ENCODE results near the gene INPP5F. TPM values are rescaled to one million over a fixed set of nuclear protein-coding genes. Genes with fewer than 3 reads are reported as not detected.

The INPP5F gene
- total and polyA plus RNA-seq, 2 of the 13 experiments (the other 11 are each of a cell fraction or from before 2014, with no cell fraction given): 12.5 to 15.7 TPM

GRCh38 chr10:119852822-119853221 lies 127.0 kb downstream of the INPP5F start (continued):
- TF ChIP-seq ZNF280D (CRISPR knock-in tag; IDR thresholded peaks at IDR 0.05) (no peak), KLF15 (CRISPR knock-in tag; IDR thresholded peaks at IDR 0.05; ENCODE audit: borderline replicate concordance) (no peak)

- in situ Hi-C loops (cut with HindIII; ENCODE audit: extremely low pct_ligation_motif_present, low pct_unique_long_range_greater_than_20kb): no loop called here
- H3K27ac ChIP-seq (ENCODE audit: extremely low read length, insufficient read depth, low read length): no peak overlapping the region
- H4K20me1 ChIP-seq (ENCODE audit: insufficient read depth, low read length): no peaks in the 10 kb centered on the region
- peaks cover 9% of the 10 kb centered on the region for H3K79me2 ChIP-seq (ENCODE audit: insufficient read depth, low read length)
- no peaks in the 10 kb centered on the region for H3K9me3 ChIP-seq (ENCODE audit: low read length)
- H3K4me2 ChIP-seq (ENCODE audit: low read depth, low read length): no peak overlapping the region
- H3K4me1 ChIP-seq (ENCODE audit: insufficient read depth, low read length): peaks cover 10% of the 10 kb centered on the region
- no peak overlapping the region for H3K9ac ChIP-seq (ENCODE audit: insufficient read depth, low read depth, low read length)
- H3K27me3 ChIP-seq (ENCODE audit: control insufficient read depth in 1 of 2, insufficient read depth in 2 of 2, low read length in 2 of 2): no peaks in the 10 kb centered on the region; a peak in 1 of 5 replicates
- DNase-seq (ENCODE audit: low spot score): no peak
- H3K36me3 ChIP-seq (replicated peaks in 1 of 2; ENCODE audit: control insufficient read depth in 1 of 2, insufficient read depth in 2 of 2, low read length in 2 of 2): peaks cover 16 to 72% of the 10 kb centered on the region in 2 experiments
- intact Hi-C loops (cut with micrococcal nuclease; ENCODE audit: unreplicated experiment): no loop called here
- POLR2A ChIA-PET: no interaction called here
- no peak overlapping the region for H2AFZ ChIP-seq (ENCODE audit: low read length)
- 96% methylated on average over 1 of the region's 1 CpG for WGBS (ENCODE audit: low lambda C conversion rate)
- H3K4me3 ChIP-seq (replicated peaks in 1 of 3; ENCODE audit: insufficient read depth in 1 of 3, low read depth in 2 of 3, low read length in 3 of 3): no peak overlapping the region
- no peak for ATAC-seq
- TF ChIP-seq AGO2 (optimal IDR thresholded peaks at IDR 0.05; ENCODE audit: low read depth, low read length) (no peak), MYC (CRISPR knock-in tag; IDR thresholded peaks at IDR 0.05; ENCODE audit: borderline replicate concordance) (no peak), ZNF841 (CRISPR knock-in tag; IDR thresholded peaks at IDR 0.05; ENCODE audit: borderline replicate concordance) (no peak), POGZ (CRISPR knock-in tag; IDR thresholded peaks at IDR 0.05) (no peak), ZNF12 (CRISPR knock-in tag; IDR thresholded peaks at IDR 0.05) (no peak), ATF7-NPFF (CRISPR knock-in tag; IDR thresholded peaks at IDR 0.05; ENCODE audit: low read depth) (no peak), RBAK (CRISPR knock-in tag; IDR thresholded peaks at IDR 0.05) (no peak), ZNF891 (CRISPR knock-in tag; IDR thresholded peaks at IDR 0.05) (no peak), SP5 (CRISPR knock-in tag; IDR thresholded peaks at IDR 0.05; ENCODE audit: borderline replicate concordance, low read depth) (no peak)
- FAIRE-seq: no peak
- no TSS peak for BruUV-seq (replicated peaks)
- CTCF ChIA-PET (ENCODE audit: low intra/inter-chr PET ratio, low total read pairs): no interaction called here
These were observed 127.7 kb downstream of the INPP5F start for GRCh38 chr10:119853574-119853973.
